ENCODE data around the gene PPM1E.

DNA sequence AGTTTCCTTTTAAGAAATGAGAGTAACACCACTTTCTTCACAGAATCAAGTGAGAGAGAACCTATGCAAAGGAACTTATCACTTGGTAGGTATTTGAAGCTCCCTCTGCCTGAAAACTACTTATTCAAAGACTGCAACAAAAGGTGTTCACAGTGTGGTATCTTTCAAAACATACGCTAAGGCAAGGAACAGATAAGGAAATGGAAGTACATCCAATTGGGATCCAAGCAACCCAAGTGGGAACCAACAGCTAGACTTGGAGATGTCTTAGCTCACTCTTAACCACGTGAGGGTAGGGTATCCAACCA lies 431 bp upstream of the PPM1E start:
- TF ChIP-seq CTCF (IDR thresholded peaks at IDR 0.05): no peak
- TF ChIP-seq POLR2AphosphoS5 (IDR thresholded peaks at IDR 0.05): no peak
- no peak for TF ChIP-seq POLR2A (IDR thresholded peaks at IDR 0.05)
- TF ChIP-seq EP300 (IDR thresholded peaks at IDR 0.05): no peak

All from suprapubic skin (tissue), 4 donors.